NCI-H1092 (cell line): ENCODE measurements around the gene OSTF1.

ENCODE experiments used
- DNase-seq: peaks from one replicate; lab custom pipeline; 2025; lab: John Stamatoyannopoulos, UW

The OSTF1 gene

DNA sequence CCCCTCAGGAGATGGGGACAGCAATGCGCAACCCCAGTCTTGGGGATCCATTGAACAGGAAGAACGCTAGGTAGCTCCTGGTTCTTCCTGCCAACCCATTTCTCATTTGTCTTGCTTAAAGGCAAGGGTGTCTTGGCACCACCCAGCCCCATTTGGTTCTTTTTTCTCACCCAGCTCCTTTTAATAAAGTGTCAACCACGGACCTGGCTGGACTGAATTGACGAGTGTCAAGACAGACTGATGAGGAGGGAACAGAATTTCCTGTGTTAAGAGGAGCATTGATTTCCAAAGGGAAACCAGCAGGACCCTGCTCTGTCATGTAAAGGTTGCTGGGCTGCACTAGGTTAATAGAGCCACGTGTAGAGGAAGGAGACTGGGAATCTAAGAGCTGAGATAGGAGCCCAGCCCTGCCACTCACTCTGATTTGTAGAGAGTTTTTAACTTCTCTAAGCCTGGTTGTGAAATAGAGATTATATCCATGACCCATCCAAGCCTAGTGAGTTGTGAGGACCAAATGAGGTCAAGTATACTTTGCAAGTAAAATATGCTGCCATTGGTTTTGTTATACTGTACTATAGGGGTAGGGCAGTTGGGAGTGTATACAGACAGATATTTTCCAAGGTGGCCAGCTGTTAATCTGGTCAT, 33.7 kb downstream of the OSTF1 start:
- no peak for DNase-seq

DNA sequence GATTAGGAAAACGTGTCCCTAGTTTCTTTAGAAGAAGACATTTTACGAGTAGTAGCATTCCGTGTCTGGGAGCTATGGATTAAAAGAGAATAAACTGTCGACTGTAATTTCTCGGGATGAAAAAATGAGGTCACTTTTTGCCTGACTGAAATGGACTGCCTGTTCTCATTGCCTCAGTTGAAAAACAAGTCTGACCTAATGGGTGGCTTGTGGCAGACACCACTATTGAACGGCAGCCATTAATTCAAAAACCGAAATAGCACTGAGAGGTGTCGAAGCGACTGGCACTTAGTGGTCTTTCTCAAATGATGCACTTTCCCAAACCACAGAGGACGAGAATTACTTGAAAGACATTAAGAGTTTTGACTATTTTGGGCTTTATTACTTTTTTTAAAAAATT, 35.4 kb downstream of the OSTF1 start:
- DNase-seq, result no peak

DNA sequence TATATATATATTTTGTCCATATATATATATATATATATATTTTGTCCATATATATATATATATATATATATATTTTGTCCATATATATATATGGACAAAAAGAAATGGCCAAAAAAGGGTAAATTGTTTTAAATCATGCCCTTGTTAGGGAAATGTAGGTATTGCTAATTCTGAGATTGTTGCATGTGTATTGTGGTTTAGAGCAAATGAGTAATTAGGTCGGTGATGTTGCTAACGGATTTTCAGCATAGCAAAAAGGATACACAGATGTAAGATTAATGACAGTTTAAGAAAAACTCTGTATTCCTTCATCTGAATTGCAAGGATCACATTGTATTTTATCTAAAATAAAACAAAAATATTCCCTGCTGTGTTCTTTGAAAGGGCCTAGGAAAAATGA, 40.2 kb downstream of the OSTF1 start:
- no peak for DNase-seq

DNA sequence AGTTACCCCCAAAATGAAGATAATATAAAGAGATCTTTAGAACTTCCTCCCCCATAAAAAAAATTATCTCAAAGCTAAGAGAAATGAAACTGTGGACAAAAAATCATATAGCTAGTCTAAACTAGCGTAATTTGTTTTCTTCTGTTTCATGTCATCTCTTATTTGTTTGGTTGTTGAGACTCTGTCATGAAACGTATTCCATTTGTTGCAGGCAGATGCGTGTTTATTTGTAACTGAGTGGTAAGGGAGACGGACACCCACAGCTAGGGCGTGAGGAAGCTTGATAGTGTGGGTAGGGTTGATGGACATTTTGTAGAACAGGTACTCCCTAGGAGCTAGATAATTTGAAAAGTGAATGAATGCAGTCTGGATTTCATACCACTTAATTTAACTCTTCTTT, 41.9 kb downstream of the OSTF1 start:
- no peak for DNase-seq

DNA sequence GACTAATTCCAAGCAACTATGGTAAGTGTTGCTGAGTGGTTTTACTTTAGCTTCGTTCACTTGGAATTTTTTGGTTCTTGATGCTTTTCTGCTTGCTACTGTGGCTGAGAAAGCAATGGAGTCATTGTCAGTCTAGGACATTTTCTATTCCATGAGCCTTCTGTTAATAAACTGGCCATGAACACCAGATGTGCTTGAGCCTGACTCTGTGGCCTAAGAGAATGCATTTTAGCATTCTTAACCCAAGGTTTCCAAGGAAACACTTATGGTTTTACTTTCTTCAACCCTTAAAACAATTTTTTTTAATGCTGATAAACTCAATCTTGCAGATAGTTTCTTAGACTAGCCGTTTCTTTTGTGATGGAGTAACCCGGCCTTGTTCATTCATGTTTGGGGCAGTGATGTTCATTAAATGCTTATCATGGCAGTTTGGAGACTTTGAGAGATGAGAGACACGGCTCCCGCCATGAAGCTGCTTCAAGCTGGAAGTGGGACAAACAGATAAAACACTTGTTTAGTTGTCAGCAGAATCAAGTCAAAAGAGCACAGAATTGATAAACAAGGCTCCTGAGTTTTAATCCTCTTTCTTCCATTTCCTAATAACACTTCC, 42.4 kb downstream of the OSTF1 start:
- no peak for DNase-seq

GRCh38 chr9:75131700-75132099, 43.4 kb downstream of the OSTF1 start:
- DNase-seq, result no peak

- DNase-seq, result no peak
These were observed 43.9 kb downstream of the OSTF1 start for GRCh38 chr9:75132244-75132643.

DNA sequence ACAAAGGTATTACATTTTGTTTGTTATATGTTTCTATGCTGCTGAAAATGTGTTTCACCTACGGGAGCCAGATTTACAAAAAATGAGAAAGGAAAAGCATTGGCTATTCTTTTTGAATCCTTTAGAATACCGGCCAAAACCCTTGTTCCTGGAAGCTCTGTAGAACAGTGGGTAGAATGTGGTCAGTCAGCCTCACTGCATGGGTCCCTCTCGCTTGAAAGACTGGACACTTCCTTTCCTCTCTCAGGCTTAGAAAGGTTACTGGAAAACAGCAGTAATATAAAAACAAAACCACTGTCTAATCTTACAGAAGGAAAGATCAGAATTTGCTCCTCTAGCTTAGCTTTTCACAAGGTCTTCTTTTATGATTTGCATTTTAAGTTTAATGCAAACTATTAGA, 45.1 kb downstream of the OSTF1 start:
- DNase-seq, result no peak

DNA sequence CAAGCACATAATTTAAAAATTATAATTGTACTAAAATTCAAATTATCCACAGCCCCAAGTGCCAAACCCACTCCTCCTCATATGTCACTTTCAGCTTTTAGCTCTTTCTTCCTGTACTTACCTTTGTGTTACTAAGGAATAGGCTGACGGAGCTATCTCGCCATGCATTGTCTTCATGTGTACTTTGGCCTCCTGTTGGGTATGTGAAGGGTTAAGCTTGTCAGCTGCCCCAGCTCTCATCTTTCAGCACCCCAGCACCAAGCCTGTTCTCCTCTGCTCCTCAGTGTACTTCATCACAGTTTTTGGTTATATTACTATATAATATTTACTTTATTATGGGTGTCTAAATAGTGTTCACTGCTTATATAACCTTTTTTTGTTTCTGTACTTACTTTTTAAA, 46.2 kb downstream of the OSTF1 start:
- DNase-seq, result no peak

DNA sequence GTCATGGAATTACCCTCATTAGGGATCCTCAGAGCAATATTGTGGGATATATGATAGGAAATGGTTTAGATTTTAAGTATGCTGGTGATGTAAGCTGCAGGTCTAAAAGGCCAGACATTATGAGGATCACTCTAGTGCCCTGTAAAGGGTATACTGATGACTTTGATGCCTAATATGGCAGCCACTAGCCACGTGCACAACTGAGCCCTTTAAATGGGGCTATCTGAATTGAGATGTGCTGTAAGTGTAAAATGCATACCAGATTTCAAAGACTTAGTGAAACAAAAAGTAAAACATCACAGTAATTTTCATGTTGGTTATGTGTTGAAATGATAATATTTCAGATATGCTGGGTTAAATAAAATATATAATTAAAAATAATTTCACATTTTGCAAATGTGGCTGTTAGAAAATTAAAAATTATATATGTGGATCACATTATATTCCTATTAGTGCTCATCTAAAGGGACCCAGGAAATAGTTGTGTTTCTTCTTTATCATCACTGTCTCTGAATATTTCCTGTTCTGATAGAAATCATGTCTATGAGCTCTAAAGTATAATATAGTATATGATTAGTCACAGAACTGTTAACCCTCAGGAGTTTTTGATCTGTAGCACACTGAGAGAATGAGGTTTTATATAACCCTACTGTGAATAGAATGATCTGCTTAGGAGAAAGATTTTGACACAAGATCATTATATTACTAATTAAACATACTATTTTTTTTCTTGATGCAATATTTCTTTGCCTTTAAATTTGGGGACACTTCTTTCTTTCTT, 50.1 kb downstream of the OSTF1 start:
- no peak for DNase-seq

DNA sequence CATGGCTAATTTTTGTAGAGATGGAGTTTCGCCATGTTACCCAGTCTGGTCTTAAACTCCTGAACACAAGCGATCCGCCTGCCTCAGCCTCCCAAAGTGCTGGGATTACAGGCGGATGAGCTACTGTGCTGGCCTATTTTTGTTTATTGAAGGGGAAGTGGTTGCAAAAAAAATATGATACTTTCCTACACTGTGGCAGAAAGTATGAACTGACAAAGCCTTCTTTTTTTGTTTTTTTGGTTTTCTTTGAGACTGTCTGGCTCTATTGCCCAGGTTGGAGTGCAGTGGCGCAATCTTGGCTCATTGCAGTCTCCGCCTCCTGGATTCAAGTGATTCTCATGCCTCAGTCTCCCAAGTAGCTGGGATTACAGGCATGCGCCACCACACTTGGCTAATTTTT, 50.9 kb downstream of the OSTF1 start:
- no peak for DNase-seq

DNA sequence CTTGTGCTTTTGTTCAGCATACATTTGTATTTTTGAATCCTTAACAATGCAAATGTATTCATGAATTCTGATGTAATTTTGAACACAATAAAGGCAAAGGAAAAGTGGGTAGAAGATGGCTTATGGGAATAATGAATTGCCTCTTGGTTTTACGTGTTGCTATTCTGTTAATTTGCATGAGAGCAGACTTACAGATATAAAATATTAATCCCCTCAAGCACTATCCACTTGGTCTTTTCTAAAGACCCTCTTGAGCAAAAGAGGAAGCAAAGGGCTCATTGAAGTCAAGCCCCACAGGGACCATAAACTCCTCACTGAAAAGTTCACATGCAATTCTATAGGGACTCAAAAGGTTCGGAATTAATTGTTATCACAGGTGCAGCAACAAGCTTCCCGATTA, 51.9 kb downstream of the OSTF1 start:
- no peak for DNase-seq

DNA sequence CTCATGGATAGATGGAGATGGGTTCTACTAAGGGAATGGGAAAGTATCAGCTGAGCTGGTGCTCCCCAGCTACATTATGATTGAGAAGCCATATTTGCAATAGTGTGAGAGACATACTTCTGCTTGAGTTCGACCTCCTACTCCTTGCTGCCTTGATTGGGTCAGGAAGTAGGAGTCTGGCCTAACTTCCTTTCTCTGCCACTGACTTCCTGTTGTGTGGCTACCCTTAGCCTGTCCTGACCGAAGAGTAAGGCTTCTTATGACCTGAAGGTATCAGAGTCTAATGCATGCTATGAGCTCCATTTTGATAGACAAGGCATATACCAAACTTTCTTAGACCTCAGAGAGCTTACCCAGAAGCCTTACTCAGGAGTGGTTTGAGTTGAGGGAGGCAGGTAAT, 53.9 kb downstream of the OSTF1 start:
- no peak for DNase-seq

DNA sequence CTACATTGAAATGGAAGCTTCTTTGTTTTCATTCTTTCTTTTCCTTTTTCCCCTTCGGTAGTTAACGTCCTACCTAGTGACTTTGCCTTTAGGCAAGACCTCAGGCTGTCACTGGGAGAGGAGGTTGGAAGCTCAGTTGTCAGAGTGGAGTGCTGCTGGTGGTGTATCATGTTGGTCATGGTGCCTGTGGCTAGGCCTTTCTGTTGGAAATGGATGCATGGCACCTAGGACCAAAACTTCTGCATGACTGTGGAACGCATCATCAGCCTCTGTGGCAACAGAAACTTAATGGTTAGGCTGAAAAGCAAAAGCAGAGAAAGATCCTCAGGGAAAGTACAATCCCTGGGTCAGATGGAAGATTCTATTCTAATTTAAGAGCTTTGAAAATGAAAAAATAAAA, 57.9 kb downstream of the OSTF1 start:
- no peak for DNase-seq

GRCh38 chr9:75147638-75148037, 59.3 kb downstream of the OSTF1 start:
- DNase-seq, result no peak

DNA sequence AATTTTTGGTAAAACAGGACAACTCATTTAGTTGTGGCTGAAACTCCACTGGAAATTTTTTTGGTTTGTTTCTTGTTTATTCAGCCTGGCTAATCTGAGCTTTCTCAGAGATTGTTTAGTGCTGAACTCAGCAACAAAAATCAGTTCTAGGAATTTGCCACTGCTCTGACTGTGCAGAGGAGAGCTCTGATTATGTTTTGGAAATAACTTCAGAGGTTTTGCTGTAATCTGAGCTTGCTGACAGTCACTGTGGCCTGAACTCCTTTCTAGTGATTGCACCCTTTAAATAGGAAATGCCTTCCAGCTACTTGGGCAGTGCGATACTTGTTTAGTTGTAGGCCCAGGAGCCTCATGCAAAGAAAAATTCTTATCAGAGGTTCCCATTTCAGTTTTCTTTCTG, 60.2 kb downstream of the OSTF1 start:
- no peak for DNase-seq

DNA sequence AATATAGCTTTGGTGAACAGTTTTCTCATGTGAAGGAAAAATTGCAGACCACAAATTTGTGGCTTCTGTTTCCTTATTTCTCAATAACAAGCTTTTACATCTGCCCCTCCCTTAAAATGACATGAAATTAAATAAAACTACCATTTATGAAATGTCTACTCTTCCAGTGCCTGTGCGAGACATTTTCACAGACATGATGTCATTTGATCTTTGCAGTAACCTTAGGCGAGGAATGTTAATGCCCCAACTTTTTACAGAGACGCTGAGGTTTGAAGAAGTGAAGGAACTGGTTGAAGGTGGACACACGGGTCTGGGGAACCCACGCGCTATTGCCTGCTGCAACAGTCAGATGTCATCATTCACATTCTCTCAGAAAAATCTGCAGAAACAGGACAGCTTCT, 61.5 kb downstream of the OSTF1 start:
- DNase-seq, result no peak

DNA sequence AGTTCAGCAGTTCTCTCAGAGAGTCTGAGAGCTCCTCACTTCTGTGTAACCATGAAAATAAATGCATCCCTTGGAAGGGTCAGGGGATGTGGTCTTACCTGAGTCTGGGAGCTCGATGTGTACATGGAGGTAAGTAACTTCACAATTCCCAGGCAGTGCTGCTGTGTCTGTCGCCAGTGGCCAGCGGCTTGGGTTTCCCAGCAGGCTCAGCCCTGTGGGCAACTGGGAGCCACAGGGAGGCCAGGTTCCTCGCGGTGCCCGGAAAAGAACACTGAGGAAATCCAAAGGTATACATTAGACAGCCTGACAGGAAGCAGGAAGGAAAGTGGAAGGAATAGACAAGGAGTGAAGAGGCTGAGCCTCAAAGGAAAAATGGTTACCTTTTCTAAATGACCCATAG, 62.2 kb downstream of the OSTF1 start:
- DNase-seq, result no peak

DNA sequence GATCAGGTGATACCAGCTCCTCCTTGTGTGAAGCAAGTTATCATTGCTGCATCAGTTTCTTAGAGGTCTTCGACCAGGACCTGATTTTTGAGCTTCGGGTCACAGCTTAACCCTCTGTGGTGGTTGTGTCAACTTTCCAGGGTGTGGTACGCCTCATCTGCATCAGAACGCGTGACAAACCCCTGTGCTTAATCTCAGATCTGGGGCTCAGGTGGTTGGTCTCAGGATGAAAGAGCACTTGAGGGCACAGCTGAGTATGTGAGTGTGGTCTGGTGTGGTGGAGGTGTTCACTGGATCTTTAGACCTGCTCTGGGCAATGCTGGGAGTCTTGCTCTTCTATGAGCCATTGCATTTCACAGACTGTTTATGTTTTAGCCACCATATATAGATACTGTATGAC, 64.1 kb downstream of the OSTF1 start:
- no peak for DNase-seq

- DNase-seq, result no peak
These were observed 68.5 kb downstream of the OSTF1 start for GRCh38 chr9:75156858-75157257.

DNA sequence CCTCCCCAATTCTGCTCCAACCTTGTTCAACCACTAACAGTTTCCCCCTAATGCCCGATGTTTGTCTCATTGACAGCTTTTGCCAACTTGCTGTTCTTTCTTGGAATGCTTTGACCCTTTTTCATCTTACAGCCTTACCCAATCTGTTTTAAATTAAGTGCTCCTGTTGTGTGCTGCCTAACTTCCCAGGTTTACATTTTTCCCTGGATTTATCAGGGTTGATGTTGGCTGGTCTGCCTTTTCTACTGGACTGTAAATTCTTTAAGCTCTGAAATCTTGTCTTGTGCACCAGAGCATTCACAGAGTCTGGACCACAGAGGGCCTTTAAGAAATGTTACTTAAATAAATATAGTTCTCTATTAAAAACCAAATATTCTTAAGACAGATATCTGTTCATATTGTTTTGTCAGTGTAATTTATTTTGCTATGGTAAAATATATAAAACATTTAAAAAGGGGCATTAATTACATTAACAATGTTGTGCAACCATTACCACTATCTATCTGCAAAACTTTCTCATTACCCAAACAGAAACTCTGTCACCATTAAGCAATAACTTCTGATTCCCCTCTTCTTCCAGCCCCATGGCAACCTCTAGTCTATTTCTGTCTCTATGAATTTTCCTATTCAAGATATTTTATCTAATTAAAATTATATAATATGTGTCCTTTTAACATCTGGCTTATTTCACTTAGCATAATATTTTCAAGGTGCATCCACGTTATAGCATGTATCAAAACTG, 73.0 kb downstream of the OSTF1 start:
- no peak for DNase-seq

- DNase-seq, result no peak
These were observed 75.5 kb downstream of the OSTF1 start for GRCh38 chr9:75163764-75164163.

DNA sequence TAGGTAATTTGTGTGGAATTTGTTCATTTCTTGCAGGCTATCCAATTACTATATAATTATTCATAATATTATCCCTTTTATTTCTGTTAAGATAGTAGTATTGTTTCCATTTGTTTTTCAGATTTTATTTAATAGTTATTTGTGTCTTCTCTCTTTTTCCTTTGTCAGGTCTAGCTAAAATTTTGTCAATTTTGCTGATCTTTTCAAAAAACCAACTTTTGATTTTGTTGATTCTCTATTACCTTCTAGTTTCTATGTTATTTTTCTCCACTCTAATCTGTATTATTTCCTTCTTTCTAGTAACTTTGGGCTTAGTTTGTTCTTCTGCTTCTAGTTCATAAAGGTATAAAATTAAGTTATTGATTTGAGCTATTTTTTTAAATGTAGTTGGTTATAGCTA, 76.3 kb downstream of the OSTF1 start:
- DNase-seq, result no peak
